Kidney (tissue), 14 donors: ENCODE data around the gene NET1. TPM values are rescaled to one million over a fixed set of nuclear protein-coding genes. Genes with fewer than 3 reads are reported as not detected.

Experiments
- DNase-seq, 5 donors: peaks; one replicate each; pipeline ENCODE4 v3.0.0-alpha.2; 2013 to 2020
- FAIRE-seq: peaks from 2 replicates; lab custom pipeline; 2012; peaks lifted over from hg19 to GRCh38; lab: Jason Lieb, UNC
- H3K27ac ChIP-seq, 2 donors: one replicate each; pipeline ENCODE4 v1.7.0; 2013; ENCODE audit warnings: low read depth in 2 of 2, low read length in 2 of 2, inconsistent platforms in 1 of 2
- H3K27me3 ChIP-seq: one replicate; pipeline ENCODE4 v1.7.1; 2013; ENCODE audit warnings: low read length, inconsistent platforms; ENCODE audit not compliant: control insufficient read depth, insufficient read depth
- H3K36me3 ChIP-seq, 3 donors: one replicate each; pipeline versions ENCODE4 v1.7.0 to v1.7.1; 2013; ENCODE audit warnings: low read length in 3 of 3, control low read depth in 1 of 3, inconsistent platforms in 1 of 3; ENCODE audit not compliant: insufficient read depth in 3 of 3, control insufficient read depth in 2 of 3
- H3K4me1 ChIP-seq, 3 donors: one replicate each; pipeline versions ENCODE4 v1.7.0 to v1.7.1; 2013; ENCODE audit warnings: low read length in 3 of 3, inconsistent platforms in 1 of 3, low read depth in 1 of 3; ENCODE audit not compliant: control insufficient read depth in 2 of 3, insufficient read depth in 2 of 3
- H3K4me3 ChIP-seq, 3 donors: one replicate each; pipeline versions ENCODE4 v1.7.0 to v1.8.1; 2013; ENCODE audit warnings: low read length in 3 of 3, control low read depth in 1 of 3, inconsistent platforms in 1 of 3
- H3K9ac ChIP-seq, 3 donors: one replicate each; pipeline versions ENCODE4 v1.7.0 to v1.7.1; 2013; ENCODE audit warnings: low read length in 3 of 3, control low read depth in 1 of 3, inconsistent platforms in 1 of 3
- H3K9me3 ChIP-seq, 3 donors: one replicate each; pipeline versions ENCODE4 v1.7.0 to v1.7.1; 2013; ENCODE audit warnings: low read length in 3 of 3, control low read depth in 1 of 3, inconsistent platforms in 1 of 3; ENCODE audit not compliant: control insufficient read depth in 2 of 3, insufficient read depth in 1 of 3
- CTCF ChIP-seq: IDR thresholded peaks from 3 replicates; pipeline ENCODE4 v1.5.1; 2012; ENCODE audit warnings: mild to moderate bottlenecking, moderate library complexity, borderline replicate concordance; ENCODE audit not compliant: insufficient read depth; ENCODE audit errors: extremely low read depth
- intact Hi-C: fragments of 100-400 bp; cut with DNase I; formaldehyde crosslinking; loops from one replicate; pipeline ENCODE4 v1.11.1; 2022
- polyA plus RNA-seq: library from polyadenylated mRNA; stranded (reverse); fragments of 350-450 nt; fragmentation: Illumina TruSeq; extraction: RNeasy Lipid Tissue Mini Kit (QIAGEN cat#74804); gene quantifications from one replicate; pipeline ENCODE4 v1.2.3, GENCODE V29; 2014; ENCODE audit warnings: low read depth, low replicate concordance; ENCODE audit not compliant: insufficient read depth
- total RNA-seq: library from RNA; stranded (reverse); fragmentation: NEBNext Ultra II Directional; extraction: Animal tissue kit (Norgen Biotek cat#: 25700); gene quantifications from one replicate; pipeline ENCODE4 v1.2.1, GENCODE V29; 2021
- donor health status: control.
- donor health status: control.
- donor health status: control.
- donor health status: control.
- donor health status: control.
- donor health status: DM: yes; HTN: yes; CAD: no.
- donor health status: Normal renal cell carcinoma (clear cell type).

NET1 gene
- total and polyA plus RNA-seq, 2 donors from 2014 or later = 35.9 to 86.5 TPM

- intact Hi-C loops = no loop called here
Observed at GRCh38 chr10:5464546-5464945, 52.2 kb downstream of the NET1 start.

GRCh38 chr10:5465976-5466450, 53.7 kb downstream of the NET1 start:
- intact Hi-C loops = no loop called here
- DNase-seq (no peak), FAIRE-seq (no peak)
- H3K9ac ChIP-seq = no peak overlapping the region
- peaks cover 0 to 8% (median 0%) of the 10 kb centered on the region in 3 donors for H3K9me3 ChIP-seq
- H3K27ac ChIP-seq = peak overlapping the region in 1 of 2 donors; percentile 30
- no peak overlapping the region for H3K4me3 ChIP-seq
- no peaks in the 10 kb centered on the region for H3K27me3 ChIP-seq
- H3K4me1 ChIP-seq = peaks cover 0 to 9% (median 6%) of the 10 kb centered on the region in 3 donors
- no peaks in the 10 kb centered on the region for H3K36me3 ChIP-seq
- no peak for TF ChIP-seq CTCF

More at GRCh38 chr10:5464546-5464945, 52.2 kb downstream of the NET1 start:
- H3K4me3 ChIP-seq = no peak overlapping the region
- no peak overlapping the region for H3K27ac ChIP-seq
- H3K4me1 ChIP-seq = peaks cover 0 to 9% (median 6%) of the 10 kb centered on the region in 3 donors
- H3K9me3 ChIP-seq = peaks cover 0 to 8% (median 0%) of the 10 kb centered on the region in 3 donors
- FAIRE-seq = no peak
- TF ChIP-seq CTCF = no peak
- no peak for DNase-seq
- H3K27me3 ChIP-seq = no peaks in the 10 kb centered on the region
- H3K36me3 ChIP-seq = peaks cover 0 to 5% (median 0%) of the 10 kb centered on the region in 3 donors
- H3K9ac ChIP-seq = no peak overlapping the region

DNA sequence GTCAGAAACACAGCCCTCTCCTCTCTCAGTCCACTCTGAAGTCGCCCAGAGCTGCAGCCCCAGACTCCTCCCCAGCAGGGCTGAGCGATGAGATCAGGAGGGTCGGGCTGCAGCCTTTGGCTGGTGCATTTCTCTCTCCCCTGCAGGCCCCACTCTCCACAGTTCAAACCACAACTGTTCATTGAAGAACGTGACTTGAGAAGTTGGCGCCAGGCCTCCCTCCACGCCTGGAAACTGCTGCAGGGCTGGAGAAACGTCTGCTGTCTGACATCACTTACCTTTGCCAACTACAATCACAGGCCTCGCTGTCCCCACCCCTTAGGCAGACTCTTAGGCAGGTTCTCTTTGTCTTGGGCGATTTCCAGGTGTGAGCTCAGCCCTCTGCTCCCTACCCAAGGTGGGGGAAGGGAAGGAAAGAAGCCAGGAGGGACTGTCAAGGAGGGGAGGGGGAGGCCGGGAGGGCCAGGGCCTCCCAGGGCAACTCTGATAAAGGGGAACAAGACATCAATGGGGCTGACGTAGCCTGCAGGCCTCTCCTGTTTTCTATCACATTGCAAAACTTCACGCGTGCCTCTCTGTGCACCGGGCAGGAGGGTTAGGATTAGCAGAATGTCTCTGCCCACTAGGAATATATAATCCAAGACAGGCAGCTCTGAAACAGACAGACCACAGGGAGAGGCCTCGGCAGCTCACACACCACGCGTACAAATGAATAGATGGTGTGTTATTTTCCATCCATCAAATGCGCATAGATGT, 54.3 kb downstream of the NET1 start:
- Histone ChIP-seq H3K27ac (peak overlapping the region in 1 of 2 donors; percentile 30), H3K27me3 (no peaks in the 10 kb centered on the region), H3K36me3 (no peaks in the 10 kb centered on the region), H3K4me1 (peaks cover 0 to 9% (median 6%) of the 10 kb centered on the region in 3 donors), H3K9ac (no peak overlapping the region), H3K9me3 (peaks cover 0 to 8% (median 0%) of the 10 kb centered on the region in 3 donors), H3K4me3 (no peak overlapping the region)
- TF ChIP-seq CTCF = no peak
- FAIRE-seq (no peak), DNase-seq (peak in 4 of 5 donors; percentile 58 to 89 (median 70))
- intact Hi-C loops = no loop called here
